PC-3 (cell line): ENCODE data around the gene GZMA. TPM values are rescaled to one million over a fixed set of nuclear protein-coding genes. Genes with fewer than 3 reads are reported as not detected.

Source experiments
- ATAC-seq: fragments of 200-7000 bp; cut with Tn5 transposase; 2 replicates; pipeline ENCODE4 v1.9.1; 2020; ENCODE audit warnings: mild to moderate bottlenecking, moderate library complexity
- BruUV-seq: library from RNA; stranded (reverse); fragments of 400-500 nt; replicated peaks from 2 replicates; lab custom pipeline; 2021; lab: Mats Ljungman, UMichigan
- CTCF ChIA-PET: fragments of 300-600 bp; sonication (Branson Sonifier 250); formaldehyde crosslinking; loops from one replicate; lab custom pipeline; 2022; ENCODE audit warnings: antibody characterized with exemption; lab: Charles Lee
- POLR2A ChIA-PET: fragments of 300-600 bp; sonication (Branson Sonifier 250); formaldehyde crosslinking; loops from one replicate; lab custom pipeline; 2022; ENCODE audit warnings: antibody characterized with exemption; ENCODE audit not compliant: unreplicated experiment; lab: Charles Lee
- DNase-seq: peaks from one replicate; pipeline ENCODE4 v3.0.0-alpha.2; 2015
- H2AFZ ChIP-seq: fragments of 300-600 bp; sonication (generic); 2 replicates; pipeline ENCODE4 v1.6.0; 2016; ENCODE audit warnings: antibody characterized with exemption, low read length
- H3F3A ChIP-seq: fragments of 300-600 bp; sonication (generic); one replicate; pipeline ENCODE4 v1.6.0; 2017; ENCODE audit warnings: antibody characterized with exemption, low read length, control low read depth, mild to moderate bottlenecking; ENCODE audit not compliant: unreplicated experiment
- H3K27ac ChIP-seq: fragments of 300-600 bp; sonication (generic); 2 replicates; pipeline ENCODE4 v1.5.1; 2016; ENCODE audit warnings: mild to moderate bottlenecking, low read length
- H3K27me3 ChIP-seq: fragments of 300-600 bp; sonication (generic); 2 replicates; pipeline ENCODE4 v1.6.1; 2016; ENCODE audit warnings: low read length, mixed read lengths
- H3K36me3 ChIP-seq: fragments of 300-600 bp; sonication (generic); 2 replicates; pipeline ENCODE4 v1.6.1; 2016; ENCODE audit warnings: low read depth, mixed run types, low read length, mixed read lengths
- H3K4me1 ChIP-seq: fragments of 300-600 bp; sonication (generic); 2 replicates; pipeline ENCODE4 v1.5.1; 2016; ENCODE audit warnings: low read length; ENCODE audit not compliant: insufficient read depth
- H3K4me2 ChIP-seq: fragments of 300-600 bp; sonication (generic); 2 replicates; pipeline ENCODE4 v1.6.0; 2016; ENCODE audit warnings: low read length
- H3K4me3 ChIP-seq: fragments of 300-600 bp; sonication (generic); 2 replicates; pipeline ENCODE4 v1.5.1; 2016; ENCODE audit warnings: mild to moderate bottlenecking, low read length, mixed read lengths
- H3K79me2 ChIP-seq: fragments of 300-600 bp; sonication (generic); 2 replicates; pipeline ENCODE4 v1.6.1; 2017; ENCODE audit warnings: low read length, mixed read lengths
- H3K9ac ChIP-seq: fragments of 300-600 bp; sonication (generic); 2 replicates; pipeline ENCODE4 v1.6.0; 2016; ENCODE audit warnings: mild to moderate bottlenecking, low read length
- H3K9me2 ChIP-seq: fragments of 300-600 bp; sonication (generic); replicated peaks from 2 replicates; pipeline ENCODE4 v1.6.1; 2016; ENCODE audit warnings: mixed run types, low read length, mixed read lengths
- H3K9me3 ChIP-seq: fragments of 300-600 bp; sonication (generic); 2 replicates; pipeline ENCODE4 v1.6.1; 2016; ENCODE audit warnings: low read length, mixed read lengths
- H4K20me1 ChIP-seq: fragments of 300-600 bp; sonication (generic); 2 replicates; pipeline ENCODE4 v1.6.1; 2016; ENCODE audit warnings: low read length, mixed read lengths
- CTCF ChIP-seq: fragments of 300-600 bp; sonication (generic); conservative IDR thresholded peaks from 2 replicates; pipeline ENCODE4 v1.5.1; 2017; ENCODE audit warnings: antibody characterized with exemption, low read depth, mild to moderate bottlenecking, low read length
- EZH2 ChIP-seq: fragments of 300-600 bp; sonication (generic); IDR thresholded peaks from one replicate; pipeline ENCODE4 v1.6.1; 2017; ENCODE audit warnings: antibody characterized with exemption, mild to moderate bottlenecking, low read length; ENCODE audit not compliant: unreplicated experiment
- EZH2phosphoT487 ChIP-seq: fragments of 300-600 bp; sonication (generic); IDR thresholded peaks from 2 replicates; pipeline ENCODE4 v1.6.1; 2018; ENCODE audit warnings: mild to moderate bottlenecking, antibody characterized with exemption, low read length, borderline replicate concordance
- intact Hi-C: fragments of 100-400 bp; cut with micrococcal nuclease; formaldehyde crosslinking; loops from 2 replicates; pipeline ENCODE4 v1.9.0; 2023
- total RNA-seq: library from RNA; depleted of rRNA; stranded (reverse); fragments of >200 nt; gene quantifications from 2 replicates; pipeline ENCODE4 v1.2.3, GENCODE V29; 2014

Gene GZMA
- total RNA-seq, 1 experiment from 2014 or later: not detected

- no peak overlapping the region for H3K27ac ChIP-seq
- H3K9me3 ChIP-seq: no peaks in the 10 kb centered on the region
- POLR2A ChIA-PET: no interaction called here
- no peaks in the 10 kb centered on the region for H3K79me2 ChIP-seq
- H3K27me3 ChIP-seq: no peaks in the 10 kb centered on the region
- H3K9me2 ChIP-seq: no peaks in the 10 kb centered on the region
- H3K9ac ChIP-seq: no peak overlapping the region
- H3K4me2 ChIP-seq: no peak overlapping the region
- CTCF ChIA-PET: no interaction called here
- H3K36me3 ChIP-seq: no peaks in the 10 kb centered on the region
- no peak for TF ChIP-seq EZH2phosphoT487
- TF ChIP-seq CTCF: no peak
- no peak for TF ChIP-seq EZH2
- no peaks in the 10 kb centered on the region for H3F3A ChIP-seq
- H3K4me1 ChIP-seq: no peaks in the 10 kb centered on the region
- no peak overlapping the region for H3K4me3 ChIP-seq
- ATAC-seq (no peak), DNase-seq (no peak)
- H4K20me1 ChIP-seq: no peaks in the 10 kb centered on the region
- BruUV-seq: no TSS peak
- intact Hi-C loops: no loop called here
- H2AFZ ChIP-seq: no peak overlapping the region
These were observed 7.8 kb downstream of the GZMA start for GRCh38 chr5:55110217-55110616.

GRCh38 chr5:55113327-55113726 is 10.9 kb downstream of the GZMA start:
- Histone ChIP-seq H3K9me2 (no peaks in the 10 kb centered on the region), H2AFZ (no peak overlapping the region), H4K20me1 (no peaks in the 10 kb centered on the region), H3K9me3 (no peaks in the 10 kb centered on the region), H3K79me2 (no peaks in the 10 kb centered on the region), H3F3A (no peaks in the 10 kb centered on the region), H3K36me3 (no peaks in the 10 kb centered on the region), H3K27ac (no peak overlapping the region), H3K27me3 (no peaks in the 10 kb centered on the region), H3K4me3 (no peak overlapping the region), H3K4me1 (no peaks in the 10 kb centered on the region), H3K4me2 (no peak overlapping the region), H3K9ac (no peak overlapping the region)
- no peak for TF ChIP-seq EZH2
- no peak for TF ChIP-seq EZH2phosphoT487
- no peak for TF ChIP-seq CTCF
- ATAC-seq (no peak), DNase-seq (no peak)
- POLR2A ChIA-PET: no interaction called here
- CTCF ChIA-PET: no interaction called here
- no TSS peak for BruUV-seq
- intact Hi-C loops: no loop called here

- Histone ChIP-seq H3K9ac (no peak overlapping the region), H3K4me3 (no peak overlapping the region), H3K9me3 (no peaks in the 10 kb centered on the region), H3F3A (no peaks in the 10 kb centered on the region), H3K27ac (no peak overlapping the region), H2AFZ (no peak overlapping the region), H3K36me3 (no peaks in the 10 kb centered on the region), H3K27me3 (no peaks in the 10 kb centered on the region), H3K4me2 (no peak overlapping the region), H4K20me1 (no peaks in the 10 kb centered on the region), H3K4me1 (no peaks in the 10 kb centered on the region), H3K9me2 (no peaks in the 10 kb centered on the region), H3K79me2 (no peaks in the 10 kb centered on the region)
- BruUV-seq: no TSS peak
- intact Hi-C loops: no loop called here
- CTCF ChIA-PET: no interaction called here
- DNase-seq (no peak), ATAC-seq (no peak)
- TF ChIP-seq EZH2phosphoT487: no peak
- TF ChIP-seq EZH2: no peak
- no peak for TF ChIP-seq CTCF
- POLR2A ChIA-PET: no interaction called here
These were observed 11.6 kb downstream of the GZMA start for GRCh38 chr5:55114061-55114460.
